Uterus (tissue), 4 donors: Measurements from ENCODE around the gene GMPR. TPM values are rescaled to one million over a fixed set of nuclear protein-coding genes. Genes with fewer than 3 reads are reported as not detected.

ENCODE experiments used
- DNase-seq, 2 donors: peaks; one replicate each; pipeline ENCODE4 v3.0.0-alpha.2; 2019 to 2020
- H3K27ac ChIP-seq, 2 donors: fragments of 200-600 bp; sonication (generic); 1 replicate in 1 of 2; 2 replicates in 1 of 2; pipeline ENCODE4 v1.5.1; 2016 to 2018
- H3K27me3 ChIP-seq, 2 donors: fragments of 200-600 bp; sonication (generic); one replicate each; pipeline ENCODE4 v1.5.1; 2018 to 2019; ENCODE audit warnings: control low read depth in 1 of 2
- H3K36me3 ChIP-seq, 2 donors: fragments of 200-600 bp; sonication (generic); one replicate each; pipeline ENCODE4 v1.5.1; 2019; ENCODE audit warnings: control low read depth in 1 of 2
- H3K4me1 ChIP-seq, 2 donors: fragments of 200-600 bp; sonication (generic); one replicate each; pipeline ENCODE4 v1.5.1; 2018 to 2019; ENCODE audit warnings: control low read depth in 1 of 2
- H3K4me3 ChIP-seq, 2 donors: fragments of 200-600 bp; sonication (generic); 1 replicate in 1 of 2; 2 replicates in 1 of 2; pipeline ENCODE4 v1.5.1; 2018 to 2019; ENCODE audit warnings: mild to moderate bottlenecking in 1 of 2
- H3K9me3 ChIP-seq, 2 donors: fragments of 200-600 bp; sonication (generic); one replicate each; pipeline ENCODE4 v1.5.1; 2019; ENCODE audit warnings: control low read depth in 1 of 2
- POLR2A ChIP-seq, 2 donors: fragments of 450-650 bp; IDR thresholded peaks; one replicate each; pipeline ENCODE4 v1.6.1; 2016; ENCODE audit warnings: antibody characterized with exemption in 2 of 2, mild to moderate bottlenecking in 1 of 2, moderate library complexity in 1 of 2
- intact Hi-C: fragments of 100-400 bp; cut with DNase I; formaldehyde crosslinking; loops from one replicate; pipeline ENCODE4 v1.15.1; 2023; ENCODE audit warnings: low total_unique reads
- total RNA-seq, 4 donors: library from RNA; depleted of rRNA in 3 of 4; stranded (reverse); fragments of >200 nt in 3 of 4; gene quantifications; one replicate each; pipeline versions ENCODE4 v1.1.0 to v1.2.4, GENCODE V29; 2014 to 2023
- TF ChIP-seq, protein P1 (sequence below), 4 experiments: fragments of 200-600 bp in 2 of 4; fragments of 450-650 bp in 2 of 4; sonication (generic) in 2 of 4; IDR thresholded peaks; one replicate each; pipeline ENCODE4 v1.5.1; 2016 to 2019; ENCODE audit warnings: antibody characterized with exemption in 4 of 4, mild to moderate bottlenecking in 2 of 4, moderate library complexity in 1 of 4
- donor health status: DM: yes; HTN: yes; CAD: no.

GMPR gene
- total RNA-seq, 4 donors from 2014 or later, result 1.5 to 18.2 (median 10.6) TPM

- Histone ChIP-seq H3K4me1 (no peaks in the 10 kb centered on the region), H3K27ac (no peak overlapping the region), H3K9me3 (no peaks in the 10 kb centered on the region), H3K27me3 (no peaks in the 10 kb centered on the region), H3K36me3 (no peaks in the 10 kb centered on the region), H3K4me3 (no peak overlapping the region)
- intact Hi-C loops, result no loop called here
- no peak for TF ChIP-seq POLR2A (IDR thresholded peaks at IDR 0.05)
- TF ChIP-seq, protein P1, sequence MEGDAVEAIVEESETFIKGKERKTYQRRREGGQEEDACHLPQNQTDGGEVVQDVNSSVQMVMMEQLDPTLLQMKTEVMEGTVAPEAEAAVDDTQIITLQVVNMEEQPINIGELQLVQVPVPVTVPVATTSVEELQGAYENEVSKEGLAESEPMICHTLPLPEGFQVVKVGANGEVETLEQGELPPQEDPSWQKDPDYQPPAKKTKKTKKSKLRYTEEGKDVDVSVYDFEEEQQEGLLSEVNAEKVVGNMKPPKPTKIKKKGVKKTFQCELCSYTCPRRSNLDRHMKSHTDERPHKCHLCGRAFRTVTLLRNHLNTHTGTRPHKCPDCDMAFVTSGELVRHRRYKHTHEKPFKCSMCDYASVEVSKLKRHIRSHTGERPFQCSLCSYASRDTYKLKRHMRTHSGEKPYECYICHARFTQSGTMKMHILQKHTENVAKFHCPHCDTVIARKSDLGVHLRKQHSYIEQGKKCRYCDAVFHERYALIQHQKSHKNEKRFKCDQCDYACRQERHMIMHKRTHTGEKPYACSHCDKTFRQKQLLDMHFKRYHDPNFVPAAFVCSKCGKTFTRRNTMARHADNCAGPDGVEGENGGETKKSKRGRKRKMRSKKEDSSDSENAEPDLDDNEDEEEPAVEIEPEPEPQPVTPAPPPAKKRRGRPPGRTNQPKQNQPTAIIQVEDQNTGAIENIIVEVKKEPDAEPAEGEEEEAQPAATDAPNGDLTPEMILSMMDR (IDR thresholded peaks at IDR 0.05), result no peak
- DNase-seq, result peak in 1 of 2 donors; percentile 11
These were observed 47.2 kb downstream of the GMPR start for GRCh38 chr6:16285467-16286150.

- intact Hi-C loops, result no loop called here
- H3K27ac ChIP-seq, result no peak overlapping the region
- H3K4me3 ChIP-seq, result no peak overlapping the region
- no peaks in the 10 kb centered on the region for H3K4me1 ChIP-seq
- H3K9me3 ChIP-seq, result no peaks in the 10 kb centered on the region
- peak; percentile 31 to 36 for DNase-seq
- TF ChIP-seq, protein P1 (IDR thresholded peaks at IDR 0.05), result peak; percentile 30 to 50 (median 48)
- no peak for TF ChIP-seq POLR2A (IDR thresholded peaks at IDR 0.05)
- no peaks in the 10 kb centered on the region for H3K36me3 ChIP-seq
- no peaks in the 10 kb centered on the region for H3K27me3 ChIP-seq
These were observed 47.8 kb downstream of the GMPR start for GRCh38 chr6:16286151-16286522.

DNA sequence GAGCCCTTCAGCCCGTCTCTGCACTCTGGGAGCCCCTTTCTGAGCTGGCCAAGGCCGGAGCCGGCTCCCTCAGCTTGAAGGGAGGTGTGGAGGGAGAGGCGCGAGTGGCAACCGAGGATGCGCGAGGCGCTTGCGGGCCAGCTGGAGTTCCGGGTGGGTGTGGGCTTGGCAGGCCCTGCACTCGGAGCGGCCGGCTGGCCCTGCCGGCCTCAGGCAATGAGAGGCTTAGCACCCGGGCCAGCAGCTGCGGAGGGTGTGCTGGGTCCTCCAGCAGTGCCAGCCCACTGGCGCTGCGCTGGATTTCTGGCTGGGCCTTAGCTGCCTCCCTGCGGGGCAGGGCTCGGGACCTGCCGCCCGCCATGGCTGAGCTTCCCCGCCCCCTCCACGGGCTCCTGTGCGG, 49.8 kb downstream of the GMPR start:
- no peak overlapping the region for H3K4me3 ChIP-seq
- no peaks in the 10 kb centered on the region for H3K36me3 ChIP-seq
- H3K9me3 ChIP-seq, result no peaks in the 10 kb centered on the region
- H3K27me3 ChIP-seq, result no peaks in the 10 kb centered on the region
- intact Hi-C loops, result no loop called here
- H3K4me1 ChIP-seq, result no peaks in the 10 kb centered on the region
- TF ChIP-seq POLR2A (IDR thresholded peaks at IDR 0.05), result no peak
- TF ChIP-seq, protein P1 (IDR thresholded peaks at IDR 0.05), result no peak
- no peak overlapping the region for H3K27ac ChIP-seq
- no peak for DNase-seq

GRCh38 chr6:16291739-16292138, 53.4 kb downstream of the GMPR start:
- Histone ChIP-seq H3K27ac (no peak overlapping the region), H3K36me3 (no peaks in the 10 kb centered on the region), H3K4me3 (no peak overlapping the region), H3K4me1 (no peaks in the 10 kb centered on the region), H3K27me3 (no peaks in the 10 kb centered on the region), H3K9me3 (no peaks in the 10 kb centered on the region)
- TF ChIP-seq, protein P1 (IDR thresholded peaks at IDR 0.05), result no peak
- TF ChIP-seq POLR2A (IDR thresholded peaks at IDR 0.05), result no peak
- DNase-seq, result no peak
- intact Hi-C loops, result no loop called here

DNA sequence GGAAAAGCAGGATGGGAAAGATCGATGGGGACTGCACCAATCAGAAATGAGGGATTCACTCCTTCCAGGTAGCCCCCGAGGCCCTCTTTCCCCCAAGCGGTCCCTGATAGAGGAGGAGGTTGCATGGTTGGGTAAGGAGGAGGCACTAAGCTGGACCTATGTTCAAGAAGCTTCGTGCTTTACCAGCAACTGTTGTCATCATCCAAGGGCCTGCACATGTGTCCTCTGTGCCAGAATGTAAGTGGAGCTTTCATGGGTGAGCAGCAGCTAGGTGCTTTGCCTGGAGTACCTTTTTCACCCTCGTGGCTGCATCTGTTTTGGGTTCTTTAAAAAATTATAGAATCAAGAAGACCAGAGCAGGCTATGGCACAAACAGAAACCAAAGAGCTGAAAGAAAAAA, 54.0 kb downstream of the GMPR start:
- TF ChIP-seq POLR2A (IDR thresholded peaks at IDR 0.05), result no peak
- TF ChIP-seq, protein P1 (IDR thresholded peaks at IDR 0.05), result no peak
- intact Hi-C loops, result no loop called here
- H3K27ac ChIP-seq, result no peak overlapping the region
- H3K27me3 ChIP-seq, result no peaks in the 10 kb centered on the region
- H3K36me3 ChIP-seq, result no peaks in the 10 kb centered on the region
- no peak for DNase-seq
- H3K4me3 ChIP-seq, result no peak overlapping the region
- H3K9me3 ChIP-seq, result no peaks in the 10 kb centered on the region
- H3K4me1 ChIP-seq, result no peaks in the 10 kb centered on the region
